Activated T-cell treated with anti-CD3 and anti-CD28 coated beads, Interleukin-2, amount 50 U/mL, for 48 hours (primary cell): Measurements from ENCODE around the gene HOATZ.
A peak's percentile ranks its signal among the peaks of the same experiment; 100 is the strongest.

Source experiments
- DNase-seq, 2 experiments: peaks; one replicate each; pipeline ENCODE4 v3.0.0-alpha.2; 2020

The HOATZ gene

DNA sequence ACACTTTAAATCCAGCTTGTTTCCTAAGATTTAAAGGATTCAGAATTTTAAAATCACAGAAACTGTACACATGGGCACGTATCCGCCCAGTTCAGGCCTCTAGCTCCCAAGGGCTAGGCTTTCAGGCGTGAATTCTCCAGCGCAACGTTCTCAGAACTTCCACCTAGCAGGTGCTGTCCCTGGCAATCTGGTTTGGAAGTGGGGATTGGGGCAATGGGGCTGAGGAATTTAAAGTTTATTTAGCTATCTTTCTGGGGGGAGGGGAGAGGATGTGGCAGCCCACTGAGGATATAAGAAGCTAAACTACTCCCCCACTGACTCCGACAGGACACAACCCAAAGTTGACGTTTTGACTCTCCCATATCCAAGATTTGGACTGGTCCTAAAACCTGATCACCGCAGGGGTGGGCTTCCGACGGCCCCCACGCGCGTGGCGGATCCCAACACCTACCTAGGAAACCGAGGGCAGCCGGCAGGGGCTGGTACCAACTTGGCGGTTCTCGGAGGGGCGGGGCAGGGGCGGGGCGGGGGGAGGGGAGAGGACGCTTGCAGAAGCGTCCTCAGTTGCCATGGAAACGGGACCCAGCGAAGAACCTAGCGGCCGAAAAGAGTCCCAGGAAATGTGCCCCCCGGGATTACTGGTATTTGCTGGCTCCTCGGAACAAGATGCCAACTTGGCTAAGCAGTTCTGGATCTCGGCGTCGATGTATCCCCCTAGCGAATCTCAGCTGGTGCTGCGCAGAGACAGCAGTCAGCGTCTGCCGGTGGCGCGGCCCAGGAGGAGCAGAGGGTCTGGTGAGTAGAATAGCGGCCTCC, at the start of gene HOATZ:
HOATZ (plus strand) TSS at position 563 of the 816 bp plus-strand sequence; CDS start at position 570, 7 bp downstream.
- DNase-seq: peak; percentile 43 to 49

DNA sequence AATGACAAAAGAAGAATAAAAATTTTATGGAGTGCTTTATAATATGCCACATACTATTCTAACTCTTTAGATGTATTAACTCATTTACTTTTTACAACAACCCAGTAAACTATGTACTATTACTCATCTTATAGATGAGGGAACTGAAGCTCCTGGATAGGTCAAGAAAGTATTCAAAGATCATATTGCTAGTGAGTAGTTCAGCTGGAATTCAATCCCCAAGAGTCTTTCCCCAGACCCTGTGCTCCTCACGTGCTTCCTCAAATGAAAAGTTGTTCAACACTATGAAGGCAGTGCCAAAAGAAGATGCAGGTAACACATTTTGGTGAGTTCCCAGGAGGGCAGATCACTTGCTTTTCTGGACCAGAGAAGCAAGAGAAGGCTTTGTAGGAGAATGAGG, 49.2 kb upstream of the HOATZ start:
- DNase-seq: no peak

DNA sequence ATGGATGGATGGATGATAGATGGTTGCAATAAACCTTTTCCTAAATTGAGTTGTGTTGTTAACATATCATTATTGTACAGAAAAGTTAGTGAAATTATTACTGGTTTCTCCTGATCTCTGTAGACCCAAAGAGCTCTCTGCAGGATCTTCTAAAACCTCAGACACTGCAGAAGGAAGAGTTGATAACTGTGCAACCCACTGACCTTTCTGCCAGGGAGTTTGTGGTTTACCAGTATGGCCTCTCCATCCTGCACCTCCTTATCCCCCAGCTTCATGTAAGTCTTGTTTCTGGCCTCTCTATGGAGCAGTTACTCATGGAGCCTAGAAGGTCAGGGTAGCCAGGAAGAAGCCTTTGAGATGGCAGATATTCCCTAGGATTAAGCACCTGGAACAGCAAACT, 48.0 kb upstream of the HOATZ start:
- DNase-seq: no peak

DNA sequence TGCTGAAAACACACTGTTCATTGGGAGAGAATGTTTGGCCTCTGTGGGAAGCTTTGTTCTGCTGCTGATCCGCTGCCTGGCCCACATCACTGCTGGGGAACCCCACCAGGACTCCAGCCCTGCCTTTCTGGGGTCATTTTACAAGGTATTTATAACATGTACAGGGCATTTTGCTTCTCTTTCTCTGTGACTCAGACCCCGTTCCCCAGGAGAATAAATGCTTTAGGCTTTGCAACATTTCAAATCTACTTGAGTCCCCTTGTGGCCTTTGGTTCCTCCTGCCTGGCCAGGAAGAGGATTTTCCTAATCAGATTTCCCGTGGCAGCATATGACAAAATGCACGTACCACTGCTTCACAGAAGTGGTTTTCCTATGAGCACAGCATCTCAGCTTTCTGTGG, 45.4 kb upstream of the HOATZ start:
- DNase-seq: no peak

DNA sequence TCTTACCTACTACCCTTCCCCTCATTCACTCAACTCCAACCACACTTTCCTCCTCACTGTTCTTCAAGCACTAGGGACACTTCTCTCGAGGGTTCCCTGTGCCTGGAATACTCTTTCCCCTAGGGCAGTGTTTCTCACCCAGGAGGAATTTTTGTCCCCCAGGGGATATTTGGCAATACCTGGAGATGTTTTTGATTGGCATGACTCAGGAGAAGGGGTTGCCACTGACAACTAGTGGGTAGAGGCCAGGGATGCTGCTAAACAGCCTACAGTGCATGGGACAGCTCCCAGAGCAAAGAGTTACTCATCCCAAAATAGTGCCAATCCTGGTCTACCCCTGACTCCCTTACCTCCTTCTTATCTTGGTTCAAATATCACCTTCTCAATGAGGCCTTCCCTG, 42.4 kb upstream of the HOATZ start:
- DNase-seq: no peak

DNA sequence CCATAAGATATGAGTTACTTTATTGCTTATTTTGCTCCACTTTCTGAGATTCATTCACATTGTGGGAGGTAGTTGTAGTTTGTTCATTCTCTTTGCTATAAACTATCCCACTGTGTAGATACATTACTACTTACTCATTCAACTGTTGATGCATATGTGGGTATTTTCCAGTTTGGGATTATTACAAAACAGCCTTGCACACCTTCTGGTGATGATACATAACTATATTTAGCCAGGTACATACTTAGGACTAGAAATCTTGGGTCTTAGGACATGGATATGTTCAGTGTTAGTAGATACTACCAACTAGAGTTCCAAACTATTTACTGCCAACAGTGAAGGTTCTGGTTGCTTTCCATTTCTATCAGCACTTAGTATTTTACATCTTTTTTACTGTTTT, 40.1 kb upstream of the HOATZ start:
- no peak for DNase-seq

DNA sequence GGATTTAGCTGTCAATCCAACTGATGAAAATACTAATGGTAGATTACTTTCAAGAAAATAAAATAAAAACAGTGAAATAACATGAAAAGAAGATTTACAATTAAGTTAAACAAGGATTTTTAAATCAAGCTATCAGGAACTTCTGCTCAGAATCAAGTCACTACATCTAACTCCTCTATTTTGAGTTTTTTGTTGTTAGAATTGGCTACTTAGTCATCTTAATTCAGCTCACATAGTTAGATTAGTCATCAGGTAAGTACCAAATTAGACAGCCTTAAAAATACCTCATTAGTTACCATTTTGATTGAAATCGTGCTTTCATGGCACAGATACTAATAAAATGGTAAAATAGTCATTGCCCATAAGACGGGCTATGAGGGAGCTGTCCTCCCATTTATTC, 38.2 kb upstream of the HOATZ start:
- DNase-seq: no peak

DNA sequence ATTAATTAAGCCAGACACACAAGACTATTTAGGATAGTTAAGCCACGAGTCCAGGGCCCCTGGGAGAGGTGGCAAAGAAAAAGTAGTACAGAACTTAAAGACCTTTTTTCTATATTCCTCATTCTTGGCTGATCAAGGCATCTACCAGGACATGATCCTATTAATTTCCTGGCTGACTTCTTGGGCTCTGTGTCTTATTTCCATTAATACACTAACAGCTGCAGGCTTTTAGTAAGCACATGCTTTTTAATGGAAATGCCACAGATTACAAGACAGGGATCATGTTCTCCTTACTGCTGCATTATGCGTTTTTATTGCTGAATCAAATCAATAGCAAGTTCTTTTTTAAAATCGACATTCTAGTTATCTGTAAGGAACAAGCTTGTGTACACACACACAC, 37.6 kb upstream of the HOATZ start:
- DNase-seq: no peak

DNA sequence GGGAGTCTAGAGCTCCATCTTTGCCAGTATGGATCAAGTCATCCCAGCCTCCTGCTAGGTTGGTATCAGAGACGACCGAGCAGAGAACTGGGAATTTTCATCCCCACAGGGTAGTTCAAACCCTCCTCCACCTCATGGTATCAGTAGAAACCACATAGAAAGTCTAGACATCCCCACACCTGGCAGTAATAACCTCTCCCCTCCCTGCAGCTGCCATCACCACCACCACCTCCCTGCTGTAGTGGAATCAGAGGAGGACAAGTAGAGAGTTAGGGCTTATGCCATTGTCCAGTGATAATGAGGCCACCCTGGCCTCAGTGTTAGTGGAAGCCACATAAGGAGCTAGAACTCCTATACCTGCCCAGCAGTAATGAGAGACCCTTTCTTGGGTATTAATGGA, 36.7 kb upstream of the HOATZ start:
- DNase-seq: no peak

DNA sequence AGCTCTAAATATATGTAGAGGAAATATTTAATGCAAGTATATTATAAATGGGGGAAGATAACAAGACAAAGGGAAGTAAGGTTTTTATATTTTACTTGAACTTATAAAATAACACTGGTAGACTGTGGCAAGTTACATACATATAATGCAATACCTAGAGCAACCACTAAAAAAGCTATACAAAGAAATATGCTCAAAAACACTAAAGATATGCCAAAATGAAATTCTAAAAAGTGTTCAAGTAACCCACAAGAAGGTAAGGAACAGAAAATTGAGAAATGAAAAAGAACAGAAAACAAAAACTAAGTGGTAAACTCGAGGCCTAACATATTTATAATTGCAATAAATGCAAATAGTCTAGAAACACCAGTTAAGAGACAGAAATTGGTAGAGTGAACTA, 34.9 kb upstream of the HOATZ start:
- no peak for DNase-seq

DNA sequence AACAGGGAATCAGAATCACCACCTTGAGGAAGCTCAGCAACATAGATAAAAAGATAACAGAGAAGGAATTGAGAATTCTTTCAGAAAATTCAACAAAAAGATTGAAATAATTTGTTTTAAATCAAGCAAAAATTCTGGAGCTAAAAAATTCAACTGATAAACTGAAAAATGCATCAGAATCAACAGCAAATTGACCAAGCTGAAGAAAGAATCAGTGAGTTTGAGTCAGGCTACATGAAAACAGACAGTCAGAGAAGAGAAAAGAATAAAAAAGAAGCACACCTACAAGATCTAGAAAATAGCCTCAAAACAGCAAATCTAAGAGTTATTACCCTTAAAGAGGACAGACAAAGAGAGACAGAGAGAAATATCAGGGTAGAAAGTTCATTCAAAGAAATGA, 31.1 kb upstream of the HOATZ start:
- DNase-seq: no peak

DNA sequence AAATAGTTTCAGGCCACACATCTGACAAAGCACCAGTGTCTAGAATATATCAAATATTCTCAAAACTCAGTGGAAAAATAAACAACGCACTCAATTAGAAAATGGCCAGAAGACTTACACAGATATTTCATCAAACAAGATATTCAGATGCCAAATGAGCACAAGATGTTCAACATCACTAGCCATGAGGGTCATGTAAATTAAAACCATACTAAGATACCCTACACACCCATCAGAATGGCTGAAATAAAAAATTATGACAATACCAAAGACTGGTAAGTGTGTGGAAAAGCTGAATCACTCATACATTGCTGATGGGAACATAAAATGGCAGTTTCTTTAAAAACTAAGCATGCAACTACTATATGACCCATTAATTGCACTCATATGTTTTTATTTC, 24.1 kb upstream of the HOATZ start:
- no peak for DNase-seq

DNA sequence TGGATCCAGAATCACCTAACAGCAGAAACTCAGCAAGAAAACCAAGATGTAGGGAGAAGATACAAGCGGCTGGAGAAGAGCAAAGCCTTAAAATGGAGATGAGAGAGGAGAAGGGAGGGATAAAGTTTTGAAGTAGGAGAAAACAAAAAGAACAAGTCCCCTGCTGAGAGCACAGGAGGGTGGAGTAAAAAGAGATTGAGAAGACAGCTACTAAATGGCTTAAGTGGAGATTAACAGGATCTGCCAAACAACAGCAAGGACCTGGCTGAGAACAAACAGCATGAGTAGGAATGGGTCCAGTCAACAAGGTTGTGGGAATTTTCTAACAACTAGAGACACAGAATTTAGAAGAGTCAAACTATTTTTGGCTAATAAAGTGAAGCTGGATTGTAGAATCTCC, 20.5 kb upstream of the HOATZ start:
- no peak for DNase-seq

DNA sequence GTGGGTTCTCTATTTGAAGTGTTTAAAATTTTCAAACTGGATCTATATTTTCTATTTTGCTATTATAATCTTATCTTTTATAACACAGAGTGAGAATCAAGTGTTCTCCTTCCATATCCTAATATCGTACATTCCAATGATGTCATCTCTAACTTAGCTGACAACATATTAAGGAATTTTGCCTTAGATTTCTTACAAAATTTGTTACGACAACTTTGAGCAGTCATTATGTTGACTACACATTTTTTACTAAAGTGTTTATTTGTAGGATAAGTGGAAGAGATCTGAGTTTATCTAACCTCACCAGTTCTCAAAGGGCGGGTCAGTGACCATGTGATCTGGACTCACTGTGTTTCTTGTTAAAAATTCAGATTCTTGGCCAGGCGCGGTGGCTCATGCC, 15.1 kb upstream of the HOATZ start:
- DNase-seq: no peak

DNA sequence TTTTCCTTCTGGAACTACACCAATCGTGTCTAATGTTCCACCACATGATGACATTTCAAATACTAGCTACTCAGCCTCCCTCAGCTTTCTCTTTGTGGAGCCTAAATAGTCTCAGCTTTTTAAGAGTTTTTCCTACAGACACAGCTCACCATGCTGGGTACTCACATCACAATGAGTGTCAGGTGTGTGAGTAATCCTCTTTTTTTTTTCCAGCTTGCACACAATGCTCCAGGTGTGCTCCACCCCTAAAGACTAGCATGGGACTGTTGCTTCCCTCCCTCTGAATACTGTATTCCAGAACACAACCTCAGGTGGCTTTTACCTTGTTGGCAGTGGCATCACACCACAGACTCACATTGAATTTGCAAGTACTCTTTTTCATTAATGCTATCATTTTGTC, 14.1 kb upstream of the HOATZ start:
- no peak for DNase-seq

DNA sequence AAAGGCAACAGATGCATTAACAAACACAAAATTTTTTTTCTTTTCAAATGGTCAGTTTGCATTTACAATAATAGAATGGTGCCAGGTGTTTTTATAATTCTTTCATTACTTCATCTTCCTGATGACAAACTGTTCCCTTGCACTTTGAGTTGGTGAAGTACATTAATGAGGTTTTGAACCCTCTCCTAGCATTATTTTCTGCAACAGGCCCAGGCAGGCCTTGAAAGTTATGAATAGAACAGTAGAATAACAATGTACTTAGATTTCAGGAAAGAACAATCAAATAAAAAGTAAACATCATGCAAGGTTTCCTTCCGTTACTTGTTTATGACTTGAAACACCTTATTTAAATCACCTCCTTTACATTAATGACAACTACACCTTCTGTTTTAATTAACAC, 12.0 kb upstream of the HOATZ start:
- no peak for DNase-seq

DNA sequence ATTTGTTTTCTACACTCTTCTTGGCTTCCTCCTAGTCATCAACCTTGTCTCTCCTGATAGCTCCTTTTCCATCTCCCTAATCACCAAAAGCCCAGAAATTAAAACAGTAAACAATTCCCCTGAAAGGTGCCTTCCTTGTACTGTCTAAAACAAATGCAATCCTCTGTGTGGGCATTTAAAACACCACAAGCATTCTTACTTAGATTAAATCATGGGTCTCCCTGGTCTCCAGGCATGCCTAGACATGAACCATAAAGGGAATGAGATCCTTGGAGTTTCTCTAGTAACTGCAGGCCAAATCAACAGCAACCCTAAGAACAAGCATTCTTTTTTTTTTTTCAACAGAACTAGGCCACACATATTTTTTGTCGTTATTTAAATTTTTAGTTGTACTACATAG, 4.3 kb upstream of the HOATZ start:
- no peak for DNase-seq

DNA sequence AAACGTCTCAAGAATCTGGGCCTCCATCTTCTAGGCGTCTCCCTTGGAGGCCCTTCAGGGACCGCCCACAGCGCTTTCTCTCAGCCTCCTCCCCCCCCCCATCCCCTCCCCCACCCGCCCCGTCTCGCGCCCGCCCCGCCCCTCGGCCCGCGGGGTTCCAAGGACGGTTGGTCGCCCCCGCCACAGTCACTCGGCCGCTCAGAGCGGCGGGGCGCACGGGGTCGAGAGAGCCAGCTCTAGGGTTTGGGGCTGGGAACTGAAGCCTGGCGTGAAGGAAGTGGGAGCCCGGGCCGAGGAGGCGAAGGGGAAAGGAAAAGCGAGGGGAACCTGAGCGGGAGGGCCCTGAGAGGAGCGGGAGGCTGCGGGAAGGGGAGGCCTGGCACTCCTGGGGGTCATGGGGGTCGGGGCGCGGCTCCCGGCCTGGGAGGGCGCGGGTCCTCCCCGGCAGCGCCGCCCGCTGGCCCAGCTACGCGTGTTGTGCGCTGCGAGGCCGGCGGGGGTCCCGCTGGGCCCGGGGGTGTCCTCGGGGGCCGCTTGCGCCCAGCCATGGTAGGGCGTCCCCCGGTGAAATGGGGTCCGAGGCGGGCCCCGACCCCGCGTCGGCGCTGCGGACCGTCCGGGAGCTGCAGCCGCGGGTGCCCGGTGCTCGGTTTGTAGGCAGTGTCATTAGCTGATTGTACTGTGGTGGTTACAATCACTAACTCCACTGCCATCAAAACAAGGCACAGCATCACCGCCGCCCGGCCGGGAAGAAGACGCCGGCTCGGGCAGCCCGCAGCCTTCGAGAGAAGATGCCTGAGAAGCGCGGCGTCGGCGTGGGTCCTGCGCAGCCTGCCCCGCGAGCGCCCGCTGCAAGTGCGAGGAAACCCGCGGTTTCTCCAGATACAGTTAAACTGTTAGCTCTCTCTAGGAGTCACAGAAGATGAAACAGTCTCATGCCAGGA, 2.0 kb upstream of the HOATZ start, which contains the start of gene BTG4:
BTG4 (minus strand) TSS at position 91 of the 944 bp plus-strand sequence. CDS start 13,610 bp downstream, outside the sequence.
- peak; percentile 43 to 57 for DNase-seq

DNA sequence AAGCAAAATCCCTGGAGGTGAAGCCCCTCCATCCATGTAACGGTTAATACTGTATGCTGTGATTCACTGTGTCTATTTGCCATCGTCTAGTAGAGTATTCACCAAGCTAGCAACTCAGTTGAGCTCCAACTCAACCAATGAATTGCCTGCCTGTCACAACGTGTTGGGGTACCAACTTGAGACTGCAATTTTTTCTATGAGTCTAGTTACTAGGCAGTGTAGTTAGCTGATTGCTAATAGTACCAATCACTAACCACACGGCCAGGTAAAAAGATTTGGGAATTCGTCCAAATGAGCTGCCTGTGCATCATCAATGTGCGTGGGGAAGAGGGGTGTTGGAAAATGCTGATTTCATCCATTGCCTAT, 1.4 kb upstream of the HOATZ start:
- DNase-seq: no peak

DNA sequence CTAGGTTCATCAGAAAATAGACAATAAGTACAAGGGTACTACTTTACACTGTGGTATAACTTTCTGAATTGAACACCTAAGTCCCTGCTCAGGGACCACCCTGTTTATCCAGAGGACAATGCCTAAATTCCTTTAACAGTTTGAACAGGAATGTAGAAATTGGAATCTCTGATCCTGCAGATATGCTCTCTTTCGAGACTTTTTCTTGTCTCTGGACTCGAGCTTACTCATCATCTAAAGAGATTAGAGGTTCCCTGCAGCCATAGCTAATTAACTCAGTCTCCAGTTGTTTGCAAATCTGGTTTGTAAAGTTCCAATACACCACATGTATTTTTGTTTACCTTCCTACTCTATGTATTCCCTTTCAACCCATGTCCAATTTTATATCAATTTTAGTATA, 1.0 kb downstream of the HOATZ start:
- DNase-seq: no peak

DNA sequence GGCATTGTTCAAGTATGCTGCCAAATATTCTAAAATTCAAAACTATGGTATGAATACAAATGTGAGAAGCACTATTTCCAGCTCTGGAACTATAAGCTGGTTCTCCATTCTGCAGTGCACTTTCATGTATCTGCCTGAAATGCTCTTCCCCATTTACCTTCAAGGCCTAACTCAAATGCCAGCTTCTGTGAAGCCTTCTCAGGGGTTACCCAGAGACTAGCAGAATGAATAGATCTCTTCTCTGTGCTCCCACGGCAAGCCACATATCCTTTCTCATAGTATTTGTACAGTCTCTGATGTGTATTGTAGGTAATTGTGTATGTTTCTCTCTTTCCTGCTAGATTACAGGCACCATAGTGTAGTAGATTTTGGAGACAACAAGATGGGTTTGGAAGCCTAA, 4.1 kb downstream of the HOATZ start:
- no peak for DNase-seq

DNA sequence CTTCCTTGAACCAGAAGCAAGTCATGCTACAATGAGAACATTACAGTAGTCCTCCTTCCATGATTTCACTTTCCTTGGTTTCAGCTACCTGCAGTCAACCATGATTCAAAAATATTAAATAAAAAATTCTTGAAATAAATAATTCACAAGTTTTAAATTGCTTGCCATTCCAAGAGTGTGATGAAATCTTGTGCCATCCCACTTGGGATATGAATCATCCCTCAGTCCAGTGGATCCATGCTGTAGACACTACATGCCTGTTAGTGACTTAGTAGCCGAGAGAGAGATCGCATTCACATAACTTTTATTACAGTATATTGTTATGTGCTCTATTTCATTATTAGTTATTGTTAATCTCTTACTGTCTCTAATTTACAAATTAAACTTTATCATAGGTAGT, 6.0 kb downstream of the HOATZ start:
- DNase-seq: no peak

DNA sequence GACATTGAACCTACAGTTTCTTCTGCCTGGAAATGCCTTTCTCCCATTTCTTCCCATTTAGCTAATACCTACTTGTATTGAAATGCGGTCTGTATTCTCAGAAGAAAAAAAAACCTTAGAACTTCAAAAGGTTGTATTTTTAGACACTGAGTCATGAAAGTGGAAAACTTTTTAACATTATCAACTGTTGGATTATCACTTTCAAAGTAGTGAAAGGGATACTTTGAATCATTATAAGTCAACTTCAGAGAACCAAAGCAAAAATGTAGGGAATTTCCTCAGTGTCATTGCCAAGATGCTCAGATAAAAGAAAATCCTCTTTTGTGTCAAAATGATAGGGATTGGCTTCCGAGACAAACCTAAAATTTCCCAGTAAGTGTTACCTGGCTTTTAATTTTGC, 6.6 kb downstream of the HOATZ start:
- DNase-seq: no peak

DNA sequence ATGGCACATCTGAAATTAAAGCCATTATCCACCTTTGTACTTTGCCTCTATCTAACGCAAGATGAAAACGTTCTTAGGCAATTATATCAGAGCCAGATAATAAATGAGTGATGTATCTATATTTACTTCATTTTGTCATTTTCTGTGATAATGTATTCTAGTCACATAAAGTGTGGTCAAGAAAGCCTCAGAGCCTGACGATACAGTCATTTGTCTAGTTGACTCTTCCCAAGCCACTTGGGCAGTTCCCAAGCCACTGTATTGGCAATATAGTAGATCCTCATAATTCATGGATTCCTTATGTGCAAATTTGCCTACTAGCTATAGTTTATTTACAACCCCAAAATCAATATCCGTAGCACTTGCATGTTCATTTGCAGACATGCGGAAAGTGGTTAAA, 7.8 kb downstream of the HOATZ start:
- no peak for DNase-seq
